Nephron progenitor cell (in vitro differentiated cells): Measurements from ENCODE around the gene MAPK7.

Experiments
- DNase-seq: peaks from one replicate; pipeline ENCODE4 v3.0.0; 2021
- H3K27ac Mint-ChIP-seq: 2 replicates; pipeline ENCODE4 v1.8.0; 2021; ENCODE audit warnings: mild to moderate bottlenecking, moderate library complexity, mixed read lengths
- H3K27me3 Mint-ChIP-seq: 2 replicates; pipeline ENCODE4 v1.8.0; 2021; ENCODE audit warnings: mild to moderate bottlenecking, low read depth, mixed read lengths; ENCODE audit not compliant: poor library complexity
- H3K36me3 Mint-ChIP-seq: 2 replicates; pipeline ENCODE4 v1.8.0; 2021; ENCODE audit warnings: low read depth, mixed read lengths
- H3K4me1 Mint-ChIP-seq: 2 replicates; pipeline ENCODE4 v1.8.0; 2021; ENCODE audit warnings: mixed read lengths
- H3K4me3 Mint-ChIP-seq: 2 replicates; pipeline ENCODE4 v1.8.0; 2021; ENCODE audit warnings: mild to moderate bottlenecking, moderate library complexity, mixed read lengths
- H3K9me3 Mint-ChIP-seq: 2 replicates; pipeline ENCODE4 v1.8.0; 2021; ENCODE audit warnings: mild to moderate bottlenecking, moderate library complexity, mixed read lengths
- CTCF ChIP-seq: fragments of 200-600 bp; sonication (generic); IDR thresholded peaks from 2 replicates; pipeline ENCODE4 v1.5.0; 2021; ENCODE audit warnings: antibody characterized with exemption

Gene MAPK7

DNA sequence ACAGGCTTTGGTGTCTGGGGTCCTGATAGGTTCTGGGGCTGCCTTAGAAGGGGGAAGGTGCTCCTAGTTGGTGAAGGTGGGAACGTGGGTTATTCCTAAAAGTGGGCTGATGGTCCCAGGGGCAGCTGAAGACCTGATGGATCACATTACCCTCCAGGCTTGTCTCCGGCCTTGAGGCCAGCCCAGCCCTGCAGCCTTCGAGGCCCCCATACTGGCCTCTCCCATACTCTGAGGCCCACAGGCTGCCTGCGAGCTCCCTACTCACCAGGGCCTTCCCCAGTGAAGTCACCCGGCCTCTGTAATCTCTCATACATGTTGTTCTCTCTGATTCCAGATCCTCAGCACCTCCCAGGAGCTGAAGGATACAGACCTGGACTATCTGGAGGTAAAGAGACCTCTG lies 35.5 kb downstream of the MAPK7 start:
- H3K27me3 Mint-ChIP-seq: peaks cover 6% of the 10 kb centered on the region
- TF ChIP-seq CTCF: no peak
- no peaks in the 10 kb centered on the region for H3K36me3 Mint-ChIP-seq
- DNase-seq: no peak
- H3K27ac Mint-ChIP-seq: no peak overlapping the region
- H3K9me3 Mint-ChIP-seq: no peaks in the 10 kb centered on the region
- peaks cover 34% of the 10 kb centered on the region for H3K4me1 Mint-ChIP-seq
- no peak overlapping the region for H3K4me3 Mint-ChIP-seq

GRCh38 chr17:19414396-19415280 lies 36.3 kb downstream of the MAPK7 start:
- H3K27me3 Mint-ChIP-seq: peaks cover 6% of the 10 kb centered on the region
- H3K4me3 Mint-ChIP-seq: no peak overlapping the region
- H3K27ac Mint-ChIP-seq: no peak overlapping the region
- no peak for DNase-seq
- TF ChIP-seq CTCF: no peak
- no peaks in the 10 kb centered on the region for H3K9me3 Mint-ChIP-seq
- no peaks in the 10 kb centered on the region for H3K36me3 Mint-ChIP-seq
- peaks cover 34% of the 10 kb centered on the region for H3K4me1 Mint-ChIP-seq

DNA sequence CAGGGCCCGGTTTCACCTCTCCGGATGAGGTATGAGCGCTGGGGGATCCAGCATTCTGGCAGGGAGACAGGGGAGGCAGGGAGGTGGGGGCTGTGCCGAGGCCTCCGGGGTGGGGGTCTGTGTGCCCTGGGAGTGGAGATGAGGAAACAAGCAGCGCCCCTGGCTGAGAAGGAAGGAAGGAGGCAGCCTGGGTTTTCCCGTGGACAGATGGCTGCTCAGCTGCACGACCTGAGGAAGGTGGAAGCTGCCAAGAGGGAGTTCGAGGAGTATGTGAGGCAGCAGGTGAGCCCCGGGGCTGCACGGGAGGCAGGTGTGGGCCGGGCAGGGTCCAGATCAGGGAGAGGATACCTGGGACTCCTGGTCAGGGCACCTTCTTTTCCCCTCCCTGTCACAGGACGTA lies 37.0 kb downstream of the MAPK7 start:
- no peak for DNase-seq
- Mint-ChIP-seq H3K27me3 (peaks cover 5% of the 10 kb centered on the region), H3K27ac (no peak overlapping the region), H3K36me3 (no peaks in the 10 kb centered on the region), H3K4me3 (no peak overlapping the region), H3K9me3 (no peaks in the 10 kb centered on the region), H3K4me1 (peaks cover 30% of the 10 kb centered on the region)
- no peak for TF ChIP-seq CTCF

- Mint-ChIP-seq H3K4me1 (peaks cover 22% of the 10 kb centered on the region), H3K27ac (no peak overlapping the region)
- TF ChIP-seq CTCF: no peak
These were observed 37.8 kb downstream of the MAPK7 start for GRCh38 chr17:19415806-19416775.

GRCh38 chr17:19417611-19418010 lies 39.3 kb downstream of the MAPK7 start:
- H3K36me3 Mint-ChIP-seq: no peaks in the 10 kb centered on the region
- H3K4me3 Mint-ChIP-seq: no peak overlapping the region
- H3K9me3 Mint-ChIP-seq: no peaks in the 10 kb centered on the region
- H3K4me1 Mint-ChIP-seq: peaks cover 16% of the 10 kb centered on the region
- H3K27me3 Mint-ChIP-seq: peaks cover 6% of the 10 kb centered on the region
- no peak for DNase-seq
- H3K27ac Mint-ChIP-seq: no peak overlapping the region
- no peak for TF ChIP-seq CTCF

More at GRCh38 chr17:19415806-19416775, 37.8 kb downstream of the MAPK7 start:
- DNase-seq: no peak
- Mint-ChIP-seq H3K9me3 (no peaks in the 10 kb centered on the region), H3K27me3 (peaks cover 2% of the 10 kb centered on the region), H3K36me3 (no peaks in the 10 kb centered on the region), H3K4me3 (no peak overlapping the region)
